HFF-Myc (cell line): Measurements from ENCODE around the gene NCKAP5.

Experiments
- DNase-seq: peaks from one replicate; pipeline ENCODE4 v3.0.0-alpha.2; 2011; ENCODE audit warnings: low read depth; ENCODE audit errors: extremely low read depth
- H3K4me3 ChIP-seq: replicated peaks from 2 replicates; pipeline ENCODE4 v1.5.1; 2011; ENCODE audit warnings: low read depth, mild to moderate bottlenecking, control low read depth, low read length
- TF ChIP-seq, protein P1 (sequence below): IDR thresholded peaks from 2 replicates; pipeline ENCODE4 v1.5.1; 2012; ENCODE audit warnings: mild to moderate bottlenecking, low read depth, low read length, control low read depth; ENCODE audit errors: missing control alignments

NCKAP5 gene

DNA sequence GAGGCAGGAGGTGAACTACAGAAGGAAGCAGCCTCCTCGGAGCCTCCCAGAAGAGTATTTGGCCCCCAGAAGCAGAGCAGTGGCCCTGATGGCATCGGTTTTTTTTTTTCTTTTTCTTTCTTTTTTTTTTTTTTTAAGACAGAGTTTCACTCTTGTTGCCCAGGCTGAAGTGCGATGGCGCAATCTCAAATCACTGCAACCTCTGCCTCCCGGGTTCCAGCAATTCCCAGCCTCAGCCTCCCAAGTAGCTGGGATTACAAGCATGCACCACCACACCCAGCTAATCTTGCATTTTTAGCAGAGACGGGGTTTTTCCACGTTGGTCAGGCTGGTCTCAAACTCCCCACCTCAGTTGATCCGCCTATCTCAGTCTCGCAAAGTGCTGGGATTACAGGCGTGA lies 34.8 kb upstream of the NCKAP5 start:
- H3K4me3 ChIP-seq, result no peak overlapping the region
- TF ChIP-seq, protein P1, sequence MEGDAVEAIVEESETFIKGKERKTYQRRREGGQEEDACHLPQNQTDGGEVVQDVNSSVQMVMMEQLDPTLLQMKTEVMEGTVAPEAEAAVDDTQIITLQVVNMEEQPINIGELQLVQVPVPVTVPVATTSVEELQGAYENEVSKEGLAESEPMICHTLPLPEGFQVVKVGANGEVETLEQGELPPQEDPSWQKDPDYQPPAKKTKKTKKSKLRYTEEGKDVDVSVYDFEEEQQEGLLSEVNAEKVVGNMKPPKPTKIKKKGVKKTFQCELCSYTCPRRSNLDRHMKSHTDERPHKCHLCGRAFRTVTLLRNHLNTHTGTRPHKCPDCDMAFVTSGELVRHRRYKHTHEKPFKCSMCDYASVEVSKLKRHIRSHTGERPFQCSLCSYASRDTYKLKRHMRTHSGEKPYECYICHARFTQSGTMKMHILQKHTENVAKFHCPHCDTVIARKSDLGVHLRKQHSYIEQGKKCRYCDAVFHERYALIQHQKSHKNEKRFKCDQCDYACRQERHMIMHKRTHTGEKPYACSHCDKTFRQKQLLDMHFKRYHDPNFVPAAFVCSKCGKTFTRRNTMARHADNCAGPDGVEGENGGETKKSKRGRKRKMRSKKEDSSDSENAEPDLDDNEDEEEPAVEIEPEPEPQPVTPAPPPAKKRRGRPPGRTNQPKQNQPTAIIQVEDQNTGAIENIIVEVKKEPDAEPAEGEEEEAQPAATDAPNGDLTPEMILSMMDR, result no peak
- no peak for DNase-seq

DNA sequence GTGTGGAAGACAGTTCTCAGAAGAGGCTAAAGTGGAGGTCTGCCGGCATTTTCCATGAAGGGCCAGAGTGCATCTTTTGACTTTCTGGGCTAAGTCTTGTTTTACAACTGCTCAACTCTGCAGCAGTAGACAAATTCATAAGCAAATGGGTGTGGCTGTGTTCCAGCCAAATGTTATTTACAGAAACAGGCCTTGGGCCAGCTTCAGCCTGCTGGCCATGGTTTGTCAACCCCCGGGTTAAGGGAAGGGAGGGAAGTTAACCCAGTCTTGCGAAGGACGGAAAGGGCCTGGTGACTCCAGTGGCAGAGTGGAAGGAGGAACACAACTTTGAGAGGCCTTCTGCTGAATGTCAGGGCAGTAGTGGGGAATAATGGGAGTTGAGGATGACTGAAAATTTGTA lies 34.3 kb upstream of the NCKAP5 start:
- no peak overlapping the region for H3K4me3 ChIP-seq
- DNase-seq, result no peak
- TF ChIP-seq, protein P1, result no peak

DNA sequence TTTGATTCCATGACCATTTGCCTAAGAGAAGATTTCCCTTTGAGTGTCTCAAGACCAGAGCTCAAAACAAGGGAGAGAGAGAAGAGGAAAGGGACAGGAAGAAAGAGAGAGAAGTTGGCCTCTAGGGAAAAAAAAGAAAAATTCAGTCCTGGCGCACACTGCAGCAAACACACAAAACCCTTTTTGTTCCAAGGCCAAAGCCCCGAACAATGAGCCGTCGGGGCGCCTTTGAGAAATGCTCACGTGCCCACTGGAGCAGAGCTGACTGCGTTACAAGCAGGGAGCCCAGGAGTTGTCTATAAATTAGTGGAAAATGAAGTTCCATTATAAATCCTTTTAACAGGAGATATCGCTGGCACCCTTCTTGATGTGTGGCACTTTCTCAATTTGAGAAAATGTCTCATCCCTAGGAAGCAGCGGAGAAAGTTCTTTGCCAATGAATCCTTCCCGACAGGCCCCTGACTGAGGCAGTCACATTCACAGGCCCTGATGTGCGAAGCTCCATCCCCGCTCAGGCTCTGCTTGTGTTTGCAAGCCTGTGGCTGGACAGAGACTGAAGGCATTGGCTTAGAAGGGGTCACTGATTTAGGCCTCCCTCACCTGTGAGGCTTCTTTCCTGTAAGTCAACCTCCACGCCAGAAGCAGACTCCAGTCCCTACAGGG lies 32.1 kb upstream of the NCKAP5 start:
- H3K4me3 ChIP-seq, result no peak overlapping the region
- DNase-seq, result no peak
- TF ChIP-seq, protein P1, result no peak

DNA sequence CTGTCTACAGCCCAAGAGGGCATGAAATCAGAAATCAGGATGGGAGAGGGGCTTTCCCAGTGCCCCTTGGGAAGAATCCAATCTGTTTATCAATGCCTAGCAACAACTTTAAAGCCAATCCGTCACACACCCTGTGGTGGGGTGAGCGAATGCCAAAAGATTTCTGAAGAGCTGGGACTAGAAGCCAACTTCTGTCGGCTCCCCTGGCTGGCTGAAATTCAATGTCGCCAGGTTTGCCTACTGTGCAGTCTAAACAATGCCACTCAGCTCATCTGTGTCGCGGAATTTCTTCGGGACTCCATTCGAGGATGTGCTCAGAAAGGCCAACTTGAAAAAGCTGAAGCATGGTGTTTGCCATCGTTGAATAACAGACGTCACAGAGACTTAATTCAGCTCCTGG lies 31.5 kb upstream of the NCKAP5 start:
- no peak for DNase-seq
- H3K4me3 ChIP-seq, result no peak overlapping the region
- TF ChIP-seq, protein P1, result no peak

DNA sequence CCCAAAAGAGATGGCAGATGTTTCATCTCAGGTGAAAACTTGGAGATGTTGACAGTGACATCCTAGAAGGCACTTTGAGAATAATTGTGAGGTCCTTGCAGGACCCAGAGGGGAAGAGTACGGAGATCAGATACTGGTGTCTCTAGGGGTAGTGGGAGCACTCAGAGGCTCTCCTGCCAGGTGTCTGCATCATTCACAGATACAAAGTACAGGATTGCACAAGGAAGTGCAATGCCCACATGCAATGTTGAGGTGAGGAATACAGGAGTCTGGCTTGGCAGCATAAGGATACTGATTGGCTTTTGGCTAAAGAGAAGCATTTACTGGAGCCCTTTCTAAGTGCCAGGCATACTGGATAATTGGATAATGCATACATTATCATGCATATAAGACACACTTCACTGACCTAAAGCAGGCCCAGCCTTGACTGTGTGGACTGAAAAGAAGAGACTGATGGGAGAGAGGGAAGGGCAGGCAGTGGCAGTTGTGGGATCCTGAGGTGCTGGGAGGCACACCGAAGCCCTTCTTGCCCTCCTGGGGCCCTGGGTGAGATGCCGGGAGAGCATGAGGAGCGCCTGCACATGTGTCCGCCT lies 31.0 kb upstream of the NCKAP5 start:
- no peak for DNase-seq
- H3K4me3 ChIP-seq, result no peak overlapping the region
- TF ChIP-seq, protein P1, result no peak

DNA sequence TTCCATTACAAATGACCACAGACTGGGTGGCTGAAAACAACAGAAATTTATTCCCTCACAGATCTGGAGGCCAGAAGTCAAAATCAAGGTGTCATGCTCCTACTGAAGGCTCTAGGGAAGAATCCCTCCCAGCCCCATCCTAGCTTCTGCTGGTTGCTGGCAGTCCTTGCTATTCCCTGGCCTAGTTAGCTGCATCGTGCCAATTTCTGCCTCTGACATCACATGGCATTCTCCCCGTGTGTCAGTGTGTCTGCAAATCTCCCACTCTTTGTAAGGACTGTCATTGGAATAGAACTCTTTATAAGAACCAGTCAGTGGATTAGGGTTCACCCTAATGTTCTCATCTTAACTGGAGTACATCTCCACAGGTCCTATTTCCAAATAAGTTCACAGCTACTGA lies 30.5 kb upstream of the NCKAP5 start:
- no peak for DNase-seq
- H3K4me3 ChIP-seq, result no peak overlapping the region
- TF ChIP-seq, protein P1, result no peak
